ENCODE measurements around the gene LDB2. TPM values are rescaled to one million over a fixed set of nuclear protein-coding genes. Genes with fewer than 3 reads are reported as not detected.

LDB2 gene
- total and polyA plus RNA-seq, 2 experiments from 2014 or later = 48.6 to 80.1 TPM

DNA sequence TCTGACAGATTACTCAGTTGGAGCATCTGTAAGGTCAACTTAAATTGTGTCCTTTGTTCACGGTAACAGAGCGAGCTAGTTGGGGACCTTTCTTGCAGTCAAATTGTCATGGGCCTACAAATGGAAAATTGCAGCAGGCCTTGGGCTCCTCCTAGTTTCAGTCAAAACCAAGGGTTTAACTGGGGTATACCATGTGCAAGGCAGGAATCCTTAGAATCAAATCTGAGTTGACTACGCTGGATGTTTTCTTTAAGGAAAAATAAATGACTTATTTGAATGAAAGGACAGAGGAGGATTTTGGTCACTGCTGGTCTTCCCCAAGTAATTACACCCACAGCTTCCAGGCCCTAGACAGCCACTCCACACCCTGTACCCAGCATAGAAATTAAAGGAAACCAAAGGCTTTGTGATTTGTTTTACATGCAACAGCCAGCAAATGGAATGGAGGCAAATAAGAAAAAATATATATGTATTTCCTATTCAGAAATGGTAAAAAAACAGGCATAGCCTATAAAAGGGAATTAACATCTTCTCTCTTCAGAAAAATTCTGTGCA lies 307.1 kb downstream of the LDB2 start:
- ATAC-seq (no peak), DNase-seq (ENCODE audit: low spot score) (no peak)
- H3K4me2 ChIP-seq = no peak overlapping the region
- TF ChIP-seq STAT1 (IDR thresholded peaks at IDR 0.05; ENCODE audit: unreplicated experiment) (no peak), JUNB (IDR thresholded peaks at IDR 0.05; ENCODE audit: unreplicated experiment) (no peak), CREB1 (CRISPR knock-in tag; IDR thresholded peaks at IDR 0.05; ENCODE audit: low read depth) (no peak), POLR2AphosphoS5 (IDR thresholded peaks at IDR 0.05; ENCODE audit: low read depth) (no peak), EZH2 (IDR thresholded peaks at IDR 0.05; ENCODE audit: low read depth, unreplicated experiment) (no peak), ZNF114 (CRISPR knock-in tag; IDR thresholded peaks at IDR 0.05) (no peak), NANOG (IDR thresholded peaks at IDR 0.05; ENCODE audit: borderline replicate concordance) (no peak), ZNF331 (CRISPR knock-in tag; IDR thresholded peaks at IDR 0.05; ENCODE audit: low read depth) (no peak), EZH2phosphoT487 (IDR thresholded peaks at IDR 0.05; ENCODE audit: unreplicated experiment) (no peak)
- TF ChIP-seq, protein P1, sequence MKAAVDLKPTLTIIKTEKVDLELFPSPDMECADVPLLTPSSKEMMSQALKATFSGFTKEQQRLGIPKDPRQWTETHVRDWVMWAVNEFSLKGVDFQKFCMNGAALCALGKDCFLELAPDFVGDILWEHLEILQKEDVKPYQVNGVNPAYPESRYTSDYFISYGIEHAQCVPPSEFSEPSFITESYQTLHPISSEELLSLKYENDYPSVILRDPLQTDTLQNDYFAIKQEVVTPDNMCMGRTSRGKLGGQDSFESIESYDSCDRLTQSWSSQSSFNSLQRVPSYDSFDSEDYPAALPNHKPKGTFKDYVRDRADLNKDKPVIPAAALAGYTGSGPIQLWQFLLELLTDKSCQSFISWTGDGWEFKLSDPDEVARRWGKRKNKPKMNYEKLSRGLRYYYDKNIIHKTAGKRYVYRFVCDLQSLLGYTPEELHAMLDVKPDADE (IDR thresholded peaks at IDR 0.05) = no peak
- TF ChIP-seq, protein P2, sequence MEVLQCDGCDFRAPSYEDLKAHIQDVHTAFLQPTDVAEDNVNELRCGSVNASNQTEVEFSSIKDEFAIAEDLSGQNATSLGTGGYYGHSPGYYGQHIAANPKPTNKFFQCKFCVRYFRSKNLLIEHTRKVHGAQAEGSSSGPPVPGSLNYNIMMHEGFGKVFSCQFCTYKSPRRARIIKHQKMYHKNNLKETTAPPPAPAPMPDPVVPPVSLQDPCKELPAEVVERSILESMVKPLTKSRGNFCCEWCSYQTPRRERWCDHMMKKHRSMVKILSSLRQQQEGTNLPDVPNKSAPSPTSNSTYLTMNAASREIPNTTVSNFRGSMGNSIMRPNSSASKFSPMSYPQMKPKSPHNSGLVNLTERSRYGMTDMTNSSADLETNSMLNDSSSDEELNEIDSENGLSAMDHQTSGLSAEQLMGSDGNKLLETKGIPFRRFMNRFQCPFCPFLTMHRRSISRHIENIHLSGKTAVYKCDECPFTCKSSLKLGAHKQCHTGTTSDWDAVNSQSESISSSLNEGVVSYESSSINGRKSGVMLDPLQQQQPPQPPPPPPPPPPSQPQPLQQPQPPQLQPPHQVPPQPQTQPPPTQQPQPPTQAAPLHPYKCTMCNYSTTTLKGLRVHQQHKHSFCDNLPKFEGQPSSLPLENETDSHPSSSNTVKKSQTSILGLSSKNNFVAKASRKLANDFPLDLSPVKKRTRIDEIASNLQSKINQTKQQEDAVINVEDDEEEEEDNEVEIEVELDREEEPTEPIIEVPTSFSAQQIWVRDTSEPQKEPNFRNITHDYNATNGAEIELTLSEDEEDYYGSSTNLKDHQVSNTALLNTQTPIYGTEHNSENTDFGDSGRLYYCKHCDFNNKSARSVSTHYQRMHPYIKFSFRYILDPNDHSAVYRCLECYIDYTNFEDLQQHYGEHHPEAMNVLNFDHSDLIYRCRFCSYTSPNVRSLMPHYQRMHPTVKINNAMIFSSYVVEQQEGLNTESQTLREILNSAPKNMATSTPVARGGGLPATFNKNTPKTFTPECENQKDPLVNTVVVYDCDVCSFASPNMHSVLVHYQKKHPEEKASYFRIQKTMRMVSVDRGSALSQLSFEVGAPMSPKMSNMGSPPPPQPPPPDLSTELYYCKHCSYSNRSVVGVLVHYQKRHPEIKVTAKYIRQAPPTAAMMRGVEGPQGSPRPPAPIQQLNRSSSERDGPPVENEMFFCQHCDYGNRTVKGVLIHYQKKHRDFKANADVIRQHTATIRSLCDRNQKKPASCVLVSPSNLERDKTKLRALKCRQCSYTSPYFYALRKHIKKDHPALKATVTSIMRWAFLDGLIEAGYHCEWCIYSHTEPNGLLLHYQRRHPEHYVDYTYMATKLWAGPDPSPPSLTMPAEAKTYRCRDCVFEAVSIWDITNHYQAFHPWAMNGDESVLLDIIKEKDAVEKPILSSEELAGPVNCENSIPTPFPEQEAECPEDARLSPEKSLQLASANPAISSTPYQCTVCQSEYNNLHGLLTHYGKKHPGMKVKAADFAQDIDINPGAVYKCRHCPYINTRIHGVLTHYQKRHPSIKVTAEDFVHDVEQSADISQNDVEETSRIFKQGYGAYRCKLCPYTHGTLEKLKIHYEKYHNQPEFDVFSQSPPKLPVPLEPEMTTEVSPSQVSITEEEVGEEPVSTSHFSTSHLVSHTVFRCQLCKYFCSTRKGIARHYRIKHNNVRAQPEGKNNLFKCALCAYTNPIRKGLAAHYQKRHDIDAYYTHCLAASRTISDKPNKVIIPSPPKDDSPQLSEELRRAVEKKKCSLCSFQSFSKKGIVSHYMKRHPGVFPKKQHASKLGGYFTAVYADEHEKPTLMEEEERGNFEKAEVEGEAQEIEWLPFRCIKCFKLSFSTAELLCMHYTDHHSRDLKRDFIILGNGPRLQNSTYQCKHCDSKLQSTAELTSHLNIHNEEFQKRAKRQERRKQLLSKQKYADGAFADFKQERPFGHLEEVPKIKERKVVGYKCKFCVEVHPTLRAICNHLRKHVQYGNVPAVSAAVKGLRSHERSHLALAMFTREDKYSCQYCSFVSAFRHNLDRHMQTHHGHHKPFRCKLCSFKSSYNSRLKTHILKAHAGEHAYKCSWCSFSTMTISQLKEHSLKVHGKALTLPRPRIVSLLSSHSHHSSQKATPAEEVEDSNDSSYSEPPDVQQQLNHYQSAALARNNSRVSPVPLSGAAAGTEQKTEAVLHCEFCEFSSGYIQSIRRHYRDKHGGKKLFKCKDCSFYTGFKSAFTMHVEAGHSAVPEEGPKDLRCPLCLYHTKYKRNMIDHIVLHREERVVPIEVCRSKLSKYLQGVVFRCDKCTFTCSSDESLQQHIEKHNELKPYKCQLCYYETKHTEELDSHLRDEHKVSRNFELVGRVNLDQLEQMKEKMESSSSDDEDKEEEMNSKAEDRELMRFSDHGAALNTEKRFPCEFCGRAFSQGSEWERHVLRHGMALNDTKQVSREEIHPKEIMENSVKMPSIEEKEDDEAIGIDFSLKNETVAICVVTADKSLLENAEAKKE (CRISPR knock-in tag; IDR thresholded peaks at IDR 0.05) = no peak
- TF ChIP-seq, protein P3, sequence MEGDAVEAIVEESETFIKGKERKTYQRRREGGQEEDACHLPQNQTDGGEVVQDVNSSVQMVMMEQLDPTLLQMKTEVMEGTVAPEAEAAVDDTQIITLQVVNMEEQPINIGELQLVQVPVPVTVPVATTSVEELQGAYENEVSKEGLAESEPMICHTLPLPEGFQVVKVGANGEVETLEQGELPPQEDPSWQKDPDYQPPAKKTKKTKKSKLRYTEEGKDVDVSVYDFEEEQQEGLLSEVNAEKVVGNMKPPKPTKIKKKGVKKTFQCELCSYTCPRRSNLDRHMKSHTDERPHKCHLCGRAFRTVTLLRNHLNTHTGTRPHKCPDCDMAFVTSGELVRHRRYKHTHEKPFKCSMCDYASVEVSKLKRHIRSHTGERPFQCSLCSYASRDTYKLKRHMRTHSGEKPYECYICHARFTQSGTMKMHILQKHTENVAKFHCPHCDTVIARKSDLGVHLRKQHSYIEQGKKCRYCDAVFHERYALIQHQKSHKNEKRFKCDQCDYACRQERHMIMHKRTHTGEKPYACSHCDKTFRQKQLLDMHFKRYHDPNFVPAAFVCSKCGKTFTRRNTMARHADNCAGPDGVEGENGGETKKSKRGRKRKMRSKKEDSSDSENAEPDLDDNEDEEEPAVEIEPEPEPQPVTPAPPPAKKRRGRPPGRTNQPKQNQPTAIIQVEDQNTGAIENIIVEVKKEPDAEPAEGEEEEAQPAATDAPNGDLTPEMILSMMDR (conservative IDR thresholded peaks at IDR 0.05; ENCODE audit: low read depth in 2 of 2) = no peak
- TF ChIP-seq, protein P4, sequence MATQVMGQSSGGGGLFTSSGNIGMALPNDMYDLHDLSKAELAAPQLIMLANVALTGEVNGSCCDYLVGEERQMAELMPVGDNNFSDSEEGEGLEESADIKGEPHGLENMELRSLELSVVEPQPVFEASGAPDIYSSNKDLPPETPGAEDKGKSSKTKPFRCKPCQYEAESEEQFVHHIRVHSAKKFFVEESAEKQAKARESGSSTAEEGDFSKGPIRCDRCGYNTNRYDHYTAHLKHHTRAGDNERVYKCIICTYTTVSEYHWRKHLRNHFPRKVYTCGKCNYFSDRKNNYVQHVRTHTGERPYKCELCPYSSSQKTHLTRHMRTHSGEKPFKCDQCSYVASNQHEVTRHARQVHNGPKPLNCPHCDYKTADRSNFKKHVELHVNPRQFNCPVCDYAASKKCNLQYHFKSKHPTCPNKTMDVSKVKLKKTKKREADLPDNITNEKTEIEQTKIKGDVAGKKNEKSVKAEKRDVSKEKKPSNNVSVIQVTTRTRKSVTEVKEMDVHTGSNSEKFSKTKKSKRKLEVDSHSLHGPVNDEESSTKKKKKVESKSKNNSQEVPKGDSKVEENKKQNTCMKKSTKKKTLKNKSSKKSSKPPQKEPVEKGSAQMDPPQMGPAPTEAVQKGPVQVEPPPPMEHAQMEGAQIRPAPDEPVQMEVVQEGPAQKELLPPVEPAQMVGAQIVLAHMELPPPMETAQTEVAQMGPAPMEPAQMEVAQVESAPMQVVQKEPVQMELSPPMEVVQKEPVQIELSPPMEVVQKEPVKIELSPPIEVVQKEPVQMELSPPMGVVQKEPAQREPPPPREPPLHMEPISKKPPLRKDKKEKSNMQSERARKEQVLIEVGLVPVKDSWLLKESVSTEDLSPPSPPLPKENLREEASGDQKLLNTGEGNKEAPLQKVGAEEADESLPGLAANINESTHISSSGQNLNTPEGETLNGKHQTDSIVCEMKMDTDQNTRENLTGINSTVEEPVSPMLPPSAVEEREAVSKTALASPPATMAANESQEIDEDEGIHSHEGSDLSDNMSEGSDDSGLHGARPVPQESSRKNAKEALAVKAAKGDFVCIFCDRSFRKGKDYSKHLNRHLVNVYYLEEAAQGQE (IDR thresholded peaks at IDR 0.05; ENCODE audit: unreplicated experiment) = no peak
- Mint-ChIP-seq H3K4me1 (peaks cover 13% of the 10 kb centered on the region), H3K27me3 (ENCODE audit: insufficient read depth, low read depth, poor library complexity) (peaks cover 3% of the 10 kb centered on the region), H3K9me3 (no peaks in the 10 kb centered on the region), H3K36me3 (ENCODE audit: low read depth) (no peaks in the 10 kb centered on the region; the same call in 2 of the 3 replicates), H3K4me3 (no peak overlapping the region), H3K27ac (no peak overlapping the region)
- no peak overlapping the region for H3K27ac ChIP-seq (ENCODE audit: low read depth)
- no peaks in the 10 kb centered on the region for H3F3A ChIP-seq (replicated peaks; ENCODE audit: low read depth)
- peaks cover 10% of the 10 kb centered on the region for H3K4me1 ChIP-seq (ENCODE audit: insufficient read depth)
- H3K27me3 ChIP-seq (ENCODE audit: insufficient read depth) = no peaks in the 10 kb centered on the region
- no peak overlapping the region for H2AFZ ChIP-seq
- H3K36me3 ChIP-seq (ENCODE audit: insufficient read depth) = no peaks in the 10 kb centered on the region
- no peaks in the 10 kb centered on the region for H3K9me2 ChIP-seq (ENCODE audit: insufficient read depth)
- H4K20me1 ChIP-seq (replicated peaks; ENCODE audit: insufficient read depth) = no peaks in the 10 kb centered on the region; the same call in 1 of the 2 replicates
- H3K79me2 ChIP-seq (replicated peaks; ENCODE audit: insufficient read depth) = no peaks in the 10 kb centered on the region
- H3K4me3 ChIP-seq = no peak overlapping the region
